ENCODE data around the gene SRRM1.
"Not testable (repeated sequence)": the region's sequence is repeated elsewhere in the genome, so short reads cannot be mapped to it uniquely, and the experiment has no call there.

Gene SRRM1

GRCh38 chr1:24722073-24723035 is 79.3 kb downstream of the SRRM1 start:
- not testable (repeated sequence) for DNase-seq

Measured in hematopoietic multipotent progenitor cell treated with erythropoietin and hydrocortisone succinate and interleukin-3 and kit ligand, for 6 days (in vitro differentiated cells).